ENCODE measurements around the gene WDR86. TPM values are rescaled to one million over a fixed set of nuclear protein-coding genes. Genes with fewer than 3 reads are reported as not detected.

WDR86 gene
- total RNA-seq, 1 experiment from 2014 or later, result not detected

DNA sequence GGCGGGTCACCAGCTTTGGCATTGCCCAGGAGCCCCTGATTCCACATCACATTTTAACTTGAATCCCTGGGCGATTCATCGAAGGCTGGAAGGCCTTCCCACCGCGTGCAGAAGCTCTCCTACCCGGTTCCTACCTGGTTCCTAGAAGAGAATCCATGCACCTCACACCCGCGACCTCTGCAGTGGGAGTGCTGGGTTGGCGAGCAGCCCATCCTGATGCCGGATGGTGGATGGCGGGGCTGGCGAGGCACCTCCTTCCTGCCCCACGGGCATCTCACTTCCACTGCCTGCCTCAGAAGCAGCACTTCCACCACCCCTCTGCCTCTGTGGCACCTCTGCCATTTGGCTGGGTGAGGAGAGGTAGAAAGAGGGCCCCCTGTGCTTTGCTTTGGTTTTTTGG, 36.2 kb downstream of the WDR86 start:
- H3K27me3 ChIP-seq (ENCODE audit: insufficient read depth, low read length), result no peaks in the 10 kb centered on the region
- no peak for TF ChIP-seq EGR1 (IDR thresholded peaks at IDR 0.05; ENCODE audit: low read depth)
- H3K9ac ChIP-seq (ENCODE audit: low read length), result no peak overlapping the region
- POLR2A ChIA-PET, result no interaction called here
- H3K79me2 ChIP-seq (ENCODE audit: insufficient read depth, low read length), result no peaks in the 10 kb centered on the region
- DNase-seq (ENCODE audit: low read depth, low spot score), result no peak
- no peak overlapping the region for H2AFZ ChIP-seq (ENCODE audit: low read depth, low read length, poor library complexity, severe bottlenecking)
- no peak overlapping the region for H3K4me3 ChIP-seq (replicated peaks in 1 of 2; ENCODE audit: low read depth in 1 of 2, low read length in 2 of 2)
- H3K9me2 ChIP-seq (ENCODE audit: insufficient read depth), result no peaks in the 10 kb centered on the region
- no peaks in the 10 kb centered on the region; a peak in 1 of 4 replicates for H3K36me3 ChIP-seq (ENCODE audit: control insufficient read depth in 1 of 2, insufficient read depth in 2 of 2, low read length in 2 of 2)
- H4K20me1 ChIP-seq (ENCODE audit: insufficient read depth), result no peaks in the 10 kb centered on the region
- BruUV-seq (replicated peaks), result no TSS peak
- intact Hi-C loops (cut with micrococcal nuclease), result no loop called here
- H3K4me2 ChIP-seq (ENCODE audit: low read length), result no peak overlapping the region
- no peaks in the 10 kb centered on the region for H3K9me3 ChIP-seq (ENCODE audit: control insufficient read depth in 1 of 2, insufficient read depth in 1 of 2, low read depth in 1 of 2, low read length in 2 of 2)
- H3K27ac ChIP-seq (ENCODE audit: low read depth, low read length), result no peak overlapping the region
- peaks cover 0 to under 1% of the 10 kb centered on the region in 2 experiments; a peak in 1 of 4 replicates for H3K4me1 ChIP-seq (ENCODE audit: control insufficient read depth in 1 of 2, insufficient read depth in 2 of 2, low read length in 2 of 2)
- RAD21 ChIA-PET (ENCODE audit: low non-redundant PET in 1 of 2, low total read pairs in 2 of 2, uncharacterized antibody in 2 of 2, unreplicated experiment in 2 of 2), result no interaction called here
- CTCF ChIA-PET, result no interaction called here
- no peak for ATAC-seq

DNA sequence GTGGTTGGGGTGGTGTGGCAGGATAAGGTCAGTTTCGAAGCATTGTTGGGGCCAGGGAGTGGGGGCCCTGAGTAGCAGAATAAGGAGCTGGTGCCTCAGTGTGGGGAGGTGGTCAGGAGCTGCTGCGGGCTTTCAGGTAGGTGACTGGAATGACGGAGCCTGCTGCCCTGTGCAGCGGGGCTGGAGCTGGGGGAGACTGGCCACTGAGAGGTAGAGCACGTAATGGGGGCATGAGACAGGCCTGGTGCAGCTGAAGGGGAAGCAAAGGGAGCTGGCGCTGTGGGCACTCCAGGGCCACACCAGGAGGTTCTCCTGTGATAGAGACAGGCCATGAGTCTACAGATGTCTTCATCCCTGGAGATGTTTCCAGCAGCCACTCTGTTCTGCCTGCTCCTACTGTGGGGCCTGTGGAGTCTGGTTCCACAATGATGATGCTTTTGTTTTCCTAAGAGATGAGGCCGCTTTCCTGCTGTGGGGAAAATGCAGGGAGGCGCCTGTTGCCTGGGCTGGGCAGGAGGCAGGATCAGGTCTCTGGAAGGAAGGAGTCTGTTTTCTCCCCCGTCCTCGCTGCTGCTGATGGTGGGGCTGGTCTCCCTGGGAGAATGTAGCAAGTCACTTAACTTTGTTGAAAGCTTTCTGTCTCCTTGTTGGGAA, 37.1 kb downstream of the WDR86 start:
- ChIA-PET POLR2A (no interaction called here), CTCF (no interaction called here), RAD21 (ENCODE audit: low non-redundant PET in 1 of 2, low total read pairs in 2 of 2, uncharacterized antibody in 2 of 2, unreplicated experiment in 2 of 2) (no interaction called here)
- Histone ChIP-seq H3K4me1 (ENCODE audit: control insufficient read depth in 1 of 2, insufficient read depth in 2 of 2, low read length in 2 of 2) (peaks cover 2 to 9% of the 10 kb centered on the region in 2 experiments; a peak in 2 of 4 replicates), H3K36me3 (ENCODE audit: control insufficient read depth in 1 of 2, insufficient read depth in 2 of 2, low read length in 2 of 2) (no peaks in the 10 kb centered on the region; a peak in 1 of 4 replicates), H3K9me3 (ENCODE audit: control insufficient read depth in 1 of 2, insufficient read depth in 1 of 2, low read depth in 1 of 2, low read length in 2 of 2) (no peaks in the 10 kb centered on the region), H3K27me3 (ENCODE audit: insufficient read depth, low read length) (no peaks in the 10 kb centered on the region), H3K79me2 (ENCODE audit: insufficient read depth, low read length) (no peaks in the 10 kb centered on the region), H4K20me1 (ENCODE audit: insufficient read depth) (no peaks in the 10 kb centered on the region), H3K9me2 (ENCODE audit: insufficient read depth) (no peaks in the 10 kb centered on the region), H3K9ac (ENCODE audit: low read length) (no peak overlapping the region), H3K4me3 (replicated peaks in 1 of 2; ENCODE audit: low read depth in 1 of 2, low read length in 2 of 2) (no peak overlapping the region), H3K4me2 (ENCODE audit: low read length) (no peak overlapping the region), H2AFZ (ENCODE audit: low read depth, low read length, poor library complexity, severe bottlenecking) (no peak overlapping the region), H3K27ac (ENCODE audit: low read depth, low read length) (no peak overlapping the region)
- no TSS peak for BruUV-seq (replicated peaks)
- intact Hi-C loops (cut with micrococcal nuclease), result no loop called here
- DNase-seq (ENCODE audit: low read depth, low spot score) (no peak), ATAC-seq (no peak)
- TF ChIP-seq, protein P1, sequence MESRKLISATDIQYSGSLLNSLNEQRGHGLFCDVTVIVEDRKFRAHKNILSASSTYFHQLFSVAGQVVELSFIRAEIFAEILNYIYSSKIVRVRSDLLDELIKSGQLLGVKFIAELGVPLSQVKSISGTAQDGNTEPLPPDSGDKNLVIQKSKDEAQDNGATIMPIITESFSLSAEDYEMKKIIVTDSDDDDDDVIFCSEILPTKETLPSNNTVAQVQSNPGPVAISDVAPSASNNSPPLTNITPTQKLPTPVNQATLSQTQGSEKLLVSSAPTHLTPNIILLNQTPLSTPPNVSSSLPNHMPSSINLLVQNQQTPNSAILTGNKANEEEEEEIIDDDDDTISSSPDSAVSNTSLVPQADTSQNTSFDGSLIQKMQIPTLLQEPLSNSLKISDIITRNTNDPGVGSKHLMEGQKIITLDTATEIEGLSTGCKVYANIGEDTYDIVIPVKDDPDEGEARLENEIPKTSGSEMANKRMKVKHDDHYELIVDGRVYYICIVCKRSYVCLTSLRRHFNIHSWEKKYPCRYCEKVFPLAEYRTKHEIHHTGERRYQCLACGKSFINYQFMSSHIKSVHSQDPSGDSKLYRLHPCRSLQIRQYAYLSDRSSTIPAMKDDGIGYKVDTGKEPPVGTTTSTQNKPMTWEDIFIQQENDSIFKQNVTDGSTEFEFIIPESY (IDR thresholded peaks at IDR 0.05; ENCODE audit: extremely low read depth, insufficient replicate concordance, low read length), result no peak
- no peak for TF ChIP-seq SIN3A (IDR thresholded peaks at IDR 0.05; ENCODE audit: low read depth)
- no peak for TF ChIP-seq EZH2phosphoT487 (IDR thresholded peaks at IDR 0.05; ENCODE audit: borderline replicate concordance)
- no peak for TF ChIP-seq POLR2A (IDR thresholded peaks at IDR 0.05; ENCODE audit: borderline replicate concordance, extremely low read depth, insufficient read depth, insufficient read length)
- TF ChIP-seq YY1 (IDR thresholded peaks at IDR 0.05; ENCODE audit: extremely low read depth, insufficient replicate concordance, low read depth, low read length), result no peak
- TF ChIP-seq FOSL1 (IDR thresholded peaks at IDR 0.05; ENCODE audit: low read depth), result no peak
- TF ChIP-seq, protein P2, sequence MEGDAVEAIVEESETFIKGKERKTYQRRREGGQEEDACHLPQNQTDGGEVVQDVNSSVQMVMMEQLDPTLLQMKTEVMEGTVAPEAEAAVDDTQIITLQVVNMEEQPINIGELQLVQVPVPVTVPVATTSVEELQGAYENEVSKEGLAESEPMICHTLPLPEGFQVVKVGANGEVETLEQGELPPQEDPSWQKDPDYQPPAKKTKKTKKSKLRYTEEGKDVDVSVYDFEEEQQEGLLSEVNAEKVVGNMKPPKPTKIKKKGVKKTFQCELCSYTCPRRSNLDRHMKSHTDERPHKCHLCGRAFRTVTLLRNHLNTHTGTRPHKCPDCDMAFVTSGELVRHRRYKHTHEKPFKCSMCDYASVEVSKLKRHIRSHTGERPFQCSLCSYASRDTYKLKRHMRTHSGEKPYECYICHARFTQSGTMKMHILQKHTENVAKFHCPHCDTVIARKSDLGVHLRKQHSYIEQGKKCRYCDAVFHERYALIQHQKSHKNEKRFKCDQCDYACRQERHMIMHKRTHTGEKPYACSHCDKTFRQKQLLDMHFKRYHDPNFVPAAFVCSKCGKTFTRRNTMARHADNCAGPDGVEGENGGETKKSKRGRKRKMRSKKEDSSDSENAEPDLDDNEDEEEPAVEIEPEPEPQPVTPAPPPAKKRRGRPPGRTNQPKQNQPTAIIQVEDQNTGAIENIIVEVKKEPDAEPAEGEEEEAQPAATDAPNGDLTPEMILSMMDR (IDR thresholded peaks at IDR 0.05 in 2 of 3, conservative IDR thresholded peaks at IDR 0.05 in 1 of 3; ENCODE audit: borderline replicate concordance in 1 of 3, insufficient read depth in 1 of 3, low read depth in 2 of 3, low read length in 2 of 3), result no peak
- TF ChIP-seq, protein P3, sequence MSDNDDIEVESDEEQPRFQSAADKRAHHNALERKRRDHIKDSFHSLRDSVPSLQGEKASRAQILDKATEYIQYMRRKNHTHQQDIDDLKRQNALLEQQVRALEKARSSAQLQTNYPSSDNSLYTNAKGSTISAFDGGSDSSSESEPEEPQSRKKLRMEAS (IDR thresholded peaks at IDR 0.05), result no peak
- TF ChIP-seq, protein P4, sequence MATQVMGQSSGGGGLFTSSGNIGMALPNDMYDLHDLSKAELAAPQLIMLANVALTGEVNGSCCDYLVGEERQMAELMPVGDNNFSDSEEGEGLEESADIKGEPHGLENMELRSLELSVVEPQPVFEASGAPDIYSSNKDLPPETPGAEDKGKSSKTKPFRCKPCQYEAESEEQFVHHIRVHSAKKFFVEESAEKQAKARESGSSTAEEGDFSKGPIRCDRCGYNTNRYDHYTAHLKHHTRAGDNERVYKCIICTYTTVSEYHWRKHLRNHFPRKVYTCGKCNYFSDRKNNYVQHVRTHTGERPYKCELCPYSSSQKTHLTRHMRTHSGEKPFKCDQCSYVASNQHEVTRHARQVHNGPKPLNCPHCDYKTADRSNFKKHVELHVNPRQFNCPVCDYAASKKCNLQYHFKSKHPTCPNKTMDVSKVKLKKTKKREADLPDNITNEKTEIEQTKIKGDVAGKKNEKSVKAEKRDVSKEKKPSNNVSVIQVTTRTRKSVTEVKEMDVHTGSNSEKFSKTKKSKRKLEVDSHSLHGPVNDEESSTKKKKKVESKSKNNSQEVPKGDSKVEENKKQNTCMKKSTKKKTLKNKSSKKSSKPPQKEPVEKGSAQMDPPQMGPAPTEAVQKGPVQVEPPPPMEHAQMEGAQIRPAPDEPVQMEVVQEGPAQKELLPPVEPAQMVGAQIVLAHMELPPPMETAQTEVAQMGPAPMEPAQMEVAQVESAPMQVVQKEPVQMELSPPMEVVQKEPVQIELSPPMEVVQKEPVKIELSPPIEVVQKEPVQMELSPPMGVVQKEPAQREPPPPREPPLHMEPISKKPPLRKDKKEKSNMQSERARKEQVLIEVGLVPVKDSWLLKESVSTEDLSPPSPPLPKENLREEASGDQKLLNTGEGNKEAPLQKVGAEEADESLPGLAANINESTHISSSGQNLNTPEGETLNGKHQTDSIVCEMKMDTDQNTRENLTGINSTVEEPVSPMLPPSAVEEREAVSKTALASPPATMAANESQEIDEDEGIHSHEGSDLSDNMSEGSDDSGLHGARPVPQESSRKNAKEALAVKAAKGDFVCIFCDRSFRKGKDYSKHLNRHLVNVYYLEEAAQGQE (IDR thresholded peaks at IDR 0.05; ENCODE audit: low read depth), result no peak
- TF ChIP-seq EZH2 (IDR thresholded peaks at IDR 0.05), result no peak
- no peak for TF ChIP-seq SRF (IDR thresholded peaks at IDR 0.05; ENCODE audit: low read depth)

Data from HCT116 (cell line).